ENCODE data around the gene HOXC9.

Gene HOXC9

GRCh38 chr12:54028314-54029201 is 28.6 kb downstream of the HOXC9 start, which contains the start of gene HOXC6:
HOXC6 (plus strand) TSS chr12:54028440; CDS start chr12:54028522, 82 bp downstream.
- no peak for DNase-seq

- no peak for DNase-seq
These were observed 29.8 kb downstream of the HOXC9 start for GRCh38 chr12:54029529-54030441.

GRCh38 chr12:54030442-54030801 is 30.5 kb downstream of the HOXC9 start:
- no peak for DNase-seq

- DNase-seq = no peak
These were observed 31.0 kb downstream of the HOXC9 start for GRCh38 chr12:54030889-54031471.

GRCh38 chr12:54031480-54031879 is 31.5 kb downstream of the HOXC9 start:
- DNase-seq = no peak

GRCh38 chr12:54032086-54032619 is 32.2 kb downstream of the HOXC9 start:
- no peak for DNase-seq

- peak; percentile 27 for DNase-seq
These were observed 32.7 kb downstream of the HOXC9 start, which contains the start of gene HOXC5 for GRCh38 chr12:54032627-54033100. HOXC5 (plus strand) TSS chr12:54033050; CDS start chr12:54033123, 73 bp downstream.

- DNase-seq = no peak
These were observed 33.4 kb downstream of the HOXC9 start for GRCh38 chr12:54033106-54033979.

GRCh38 chr12:54033980-54034784 is 34.2 kb downstream of the HOXC9 start:
- no peak for DNase-seq

GRCh38 chr12:54034785-54035310 is 34.9 kb downstream of the HOXC9 start:
- no peak for DNase-seq

- no peak for DNase-seq
These were observed 35.8 kb downstream of the HOXC9 start for GRCh38 chr12:54035568-54036264.

- no peak for DNase-seq
These were observed 36.8 kb downstream of the HOXC9 start for GRCh38 chr12:54036620-54037359.

- DNase-seq = no peak
These were observed 37.7 kb downstream of the HOXC9 start for GRCh38 chr12:54037360-54038283.

GRCh38 chr12:54038284-54038870 is 38.4 kb downstream of the HOXC9 start:
- DNase-seq = no peak

GRCh38 chr12:54038871-54039414 is 39.0 kb downstream of the HOXC9 start:
- DNase-seq = no peak

- DNase-seq = no peak
These were observed 39.6 kb downstream of the HOXC9 start for GRCh38 chr12:54039417-54040147.

Data from fibroblast of skin of back (primary cell).